Measurements from ENCODE around the gene PARP16. TPM values are rescaled to one million over a fixed set of nuclear protein-coding genes. Genes with fewer than 3 reads are reported as not detected.

PARP16 gene
- total and polyA plus RNA-seq, 2 donors from 2014 or later = 7.0 to 7.8 TPM

DNA sequence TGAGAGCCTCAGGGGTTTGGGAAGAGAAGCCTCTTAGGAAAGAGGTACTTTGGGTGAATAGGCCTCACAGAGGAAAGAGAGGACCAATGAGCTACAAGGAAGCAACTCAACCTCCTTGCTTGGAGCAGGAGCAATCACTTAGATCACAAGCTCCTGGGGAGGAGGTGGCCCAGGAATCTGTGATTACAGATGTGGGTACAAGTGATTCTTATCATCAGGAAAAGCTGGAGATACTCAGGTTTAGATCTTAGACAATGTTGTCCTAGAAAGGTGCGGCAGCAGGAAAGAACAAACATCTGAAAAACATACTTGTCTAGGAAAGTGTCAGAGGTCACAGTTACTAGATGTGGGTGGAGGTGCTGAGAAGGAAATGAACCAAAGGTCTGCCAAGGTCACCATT, 8.2 kb downstream of the PARP16 start:
- Histone ChIP-seq H3K4me3 (ENCODE audit: low read length in 3 of 3) (no peak overlapping the region), H3K27ac (ENCODE audit: low read depth in 2 of 2, low read length in 2 of 2) (no peak overlapping the region), H3K36me3 (ENCODE audit: control insufficient read depth in 2 of 3, insufficient read depth in 3 of 3, low read length in 3 of 3) (no peaks in the 10 kb centered on the region), H3K27me3 (ENCODE audit: control insufficient read depth, insufficient read depth, low read length) (no peaks in the 10 kb centered on the region), H3K9me3 (ENCODE audit: control insufficient read depth in 2 of 3, insufficient read depth in 1 of 3, low read length in 3 of 3) (no peaks in the 10 kb centered on the region), H3K9ac (ENCODE audit: low read length in 3 of 3) (no peak overlapping the region), H3K4me1 (ENCODE audit: control insufficient read depth in 2 of 3, insufficient read depth in 2 of 3, low read depth in 1 of 3, low read length in 3 of 3) (peaks cover 0 to 7% (median 3%) of the 10 kb centered on the region in 3 donors)
- FAIRE-seq (no peak), DNase-seq (no peak)
- intact Hi-C loops (cut with DNase I) = loop anchor here (10.0 kb wide), 1 partner anchor 84 kb away; no protein-coding TSS in a partner anchor
- TF ChIP-seq, protein P1, sequence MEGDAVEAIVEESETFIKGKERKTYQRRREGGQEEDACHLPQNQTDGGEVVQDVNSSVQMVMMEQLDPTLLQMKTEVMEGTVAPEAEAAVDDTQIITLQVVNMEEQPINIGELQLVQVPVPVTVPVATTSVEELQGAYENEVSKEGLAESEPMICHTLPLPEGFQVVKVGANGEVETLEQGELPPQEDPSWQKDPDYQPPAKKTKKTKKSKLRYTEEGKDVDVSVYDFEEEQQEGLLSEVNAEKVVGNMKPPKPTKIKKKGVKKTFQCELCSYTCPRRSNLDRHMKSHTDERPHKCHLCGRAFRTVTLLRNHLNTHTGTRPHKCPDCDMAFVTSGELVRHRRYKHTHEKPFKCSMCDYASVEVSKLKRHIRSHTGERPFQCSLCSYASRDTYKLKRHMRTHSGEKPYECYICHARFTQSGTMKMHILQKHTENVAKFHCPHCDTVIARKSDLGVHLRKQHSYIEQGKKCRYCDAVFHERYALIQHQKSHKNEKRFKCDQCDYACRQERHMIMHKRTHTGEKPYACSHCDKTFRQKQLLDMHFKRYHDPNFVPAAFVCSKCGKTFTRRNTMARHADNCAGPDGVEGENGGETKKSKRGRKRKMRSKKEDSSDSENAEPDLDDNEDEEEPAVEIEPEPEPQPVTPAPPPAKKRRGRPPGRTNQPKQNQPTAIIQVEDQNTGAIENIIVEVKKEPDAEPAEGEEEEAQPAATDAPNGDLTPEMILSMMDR (IDR thresholded peaks at IDR 0.05; ENCODE audit: borderline replicate concordance, extremely low read depth, insufficient read depth) = no peak

- Histone ChIP-seq H3K27me3 (ENCODE audit: control insufficient read depth, insufficient read depth, low read length) (no peaks in the 10 kb centered on the region), H3K27ac (ENCODE audit: low read depth in 2 of 2, low read length in 2 of 2) (no peak overlapping the region), H3K4me3 (ENCODE audit: low read length in 3 of 3) (no peak overlapping the region), H3K9ac (ENCODE audit: low read length in 3 of 3) (no peak overlapping the region), H3K4me1 (ENCODE audit: control insufficient read depth in 2 of 3, insufficient read depth in 2 of 3, low read depth in 1 of 3, low read length in 3 of 3) (peaks cover 0 to 7% (median 0%) of the 10 kb centered on the region in 3 donors), H3K9me3 (ENCODE audit: control insufficient read depth in 2 of 3, insufficient read depth in 1 of 3, low read length in 3 of 3) (no peaks in the 10 kb centered on the region), H3K36me3 (ENCODE audit: control insufficient read depth in 2 of 3, insufficient read depth in 3 of 3, low read length in 3 of 3) (no peaks in the 10 kb centered on the region)
- DNase-seq (no peak), FAIRE-seq (no peak)
- TF ChIP-seq, protein P1 (IDR thresholded peaks at IDR 0.05; ENCODE audit: borderline replicate concordance, extremely low read depth, insufficient read depth) = no peak
- intact Hi-C loops (cut with DNase I) = loop anchor here (10.0 kb wide), 1 partner anchor 82 kb away; no protein-coding TSS in a partner anchor
Measured at GRCh38 chr15:65277015-65277414, 9.7 kb downstream of the PARP16 start.

- DNase-seq = no peak
- intact Hi-C loops (cut with DNase I) = loop anchor here (10.0 kb wide), 1 partner anchor 81 kb away; no protein-coding TSS in a partner anchor
- Histone ChIP-seq H3K27me3 (ENCODE audit: control insufficient read depth, insufficient read depth, low read length) (no peaks in the 10 kb centered on the region), H3K9ac (ENCODE audit: low read length in 3 of 3) (no peak overlapping the region), H3K4me1 (ENCODE audit: control insufficient read depth in 2 of 3, insufficient read depth in 2 of 3, low read depth in 1 of 3, low read length in 3 of 3) (peaks cover 0 to 7% (median 2%) of the 10 kb centered on the region in 3 donors), H3K36me3 (ENCODE audit: control insufficient read depth in 2 of 3, insufficient read depth in 3 of 3, low read length in 3 of 3) (no peaks in the 10 kb centered on the region), H3K4me3 (ENCODE audit: low read length in 3 of 3) (no peak overlapping the region), H3K27ac (ENCODE audit: low read depth in 2 of 2, low read length in 2 of 2) (no peak overlapping the region), H3K9me3 (ENCODE audit: control insufficient read depth in 2 of 3, insufficient read depth in 1 of 3, low read length in 3 of 3) (no peaks in the 10 kb centered on the region)
- TF ChIP-seq, protein P1 (IDR thresholded peaks at IDR 0.05; ENCODE audit: borderline replicate concordance, extremely low read depth, insufficient read depth) = no peak
- FAIRE-seq = no peak
Measured at GRCh38 chr15:65275728-65276126, 11.0 kb downstream of the PARP16 start.

Measured in kidney (tissue), 14 donors.